ENCODE measurements around the gene TSPAN1. TPM values are rescaled to one million over a fixed set of nuclear protein-coding genes. Genes with fewer than 3 reads are reported as not detected.
A peak's percentile ranks its signal among the peaks of the same experiment; 100 is the strongest.

The TSPAN1 gene
- total and polyA plus RNA-seq, 4 donors, result 45.3 to 174 (median 139) TPM

DNA sequence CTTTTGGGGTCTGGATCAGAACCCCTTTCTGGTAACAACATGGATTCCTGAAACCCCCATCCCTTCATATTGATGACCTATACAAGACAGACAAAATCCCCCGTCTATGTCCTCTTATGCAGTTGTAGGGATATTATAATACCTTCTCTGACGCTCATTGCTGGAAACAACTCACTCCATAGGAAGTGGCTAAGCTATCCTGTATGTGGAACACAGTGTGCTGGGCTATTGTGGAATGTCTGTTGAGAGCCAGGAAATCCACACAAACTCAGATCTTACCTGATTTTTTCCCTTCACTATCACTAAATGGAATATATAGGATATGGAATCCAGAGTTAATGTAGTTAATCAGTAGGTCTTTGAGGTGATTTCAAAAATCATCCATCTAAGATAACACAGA, 24.8 kb upstream of the TSPAN1 start:
- DNase-seq (no peak), ATAC-seq (ENCODE audit: insufficient read depth, low FRiP score) (no peak)
- TF ChIP-seq, protein P1, sequence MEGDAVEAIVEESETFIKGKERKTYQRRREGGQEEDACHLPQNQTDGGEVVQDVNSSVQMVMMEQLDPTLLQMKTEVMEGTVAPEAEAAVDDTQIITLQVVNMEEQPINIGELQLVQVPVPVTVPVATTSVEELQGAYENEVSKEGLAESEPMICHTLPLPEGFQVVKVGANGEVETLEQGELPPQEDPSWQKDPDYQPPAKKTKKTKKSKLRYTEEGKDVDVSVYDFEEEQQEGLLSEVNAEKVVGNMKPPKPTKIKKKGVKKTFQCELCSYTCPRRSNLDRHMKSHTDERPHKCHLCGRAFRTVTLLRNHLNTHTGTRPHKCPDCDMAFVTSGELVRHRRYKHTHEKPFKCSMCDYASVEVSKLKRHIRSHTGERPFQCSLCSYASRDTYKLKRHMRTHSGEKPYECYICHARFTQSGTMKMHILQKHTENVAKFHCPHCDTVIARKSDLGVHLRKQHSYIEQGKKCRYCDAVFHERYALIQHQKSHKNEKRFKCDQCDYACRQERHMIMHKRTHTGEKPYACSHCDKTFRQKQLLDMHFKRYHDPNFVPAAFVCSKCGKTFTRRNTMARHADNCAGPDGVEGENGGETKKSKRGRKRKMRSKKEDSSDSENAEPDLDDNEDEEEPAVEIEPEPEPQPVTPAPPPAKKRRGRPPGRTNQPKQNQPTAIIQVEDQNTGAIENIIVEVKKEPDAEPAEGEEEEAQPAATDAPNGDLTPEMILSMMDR (IDR thresholded peaks at IDR 0.05; ENCODE audit: control extremely low read depth, extremely low read depth), result no peak
- Histone ChIP-seq H3K36me3 (ENCODE audit: control insufficient read depth in 4 of 4, insufficient read depth in 4 of 4, low read length in 4 of 4) (no peaks in the 10 kb centered on the region), H3K27ac (ENCODE audit: low read depth in 1 of 2, low read length in 1 of 2) (peak overlapping the region in 1 of 2 donors; percentile 54), H3K4me1 (ENCODE audit: control insufficient read depth in 5 of 5, insufficient read depth in 5 of 5, low read length in 5 of 5) (no peaks in the 10 kb centered on the region), H3K4me3 (no peak overlapping the region), H3K27me3 (ENCODE audit: control insufficient read depth in 3 of 3, insufficient read depth in 3 of 3, low read length in 2 of 3) (no peaks in the 10 kb centered on the region), H3K9ac (ENCODE audit: insufficient read depth in 1 of 2, low read length in 2 of 2) (no peak overlapping the region), H3K9me3 (ENCODE audit: control insufficient read depth in 4 of 4, insufficient read depth in 3 of 4, low read length in 3 of 4) (no peaks in the 10 kb centered on the region)
- 71 to 87% methylated on average over 2 of the region's 2 CpGs for WGBS, 2 donors

DNA sequence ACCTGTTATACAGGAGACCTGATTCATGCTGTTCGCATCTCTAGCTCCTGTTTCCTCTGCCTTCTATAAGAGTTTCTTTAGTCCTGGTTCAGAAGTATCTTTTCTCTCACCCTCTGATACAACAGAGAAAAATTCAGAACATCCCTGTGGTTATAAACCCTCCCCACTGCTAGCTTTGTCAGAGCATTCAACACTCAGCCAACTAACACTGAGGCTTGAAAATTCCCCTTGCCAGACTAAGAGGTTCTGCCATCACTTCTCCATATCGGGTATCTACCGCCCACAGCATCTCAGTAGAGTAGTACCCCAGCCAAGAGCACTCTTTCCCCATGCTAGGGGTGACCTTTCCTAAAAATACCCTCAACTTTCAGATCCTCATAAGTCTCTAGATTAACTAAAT, 22.9 kb upstream of the TSPAN1 start:
- TF ChIP-seq, protein P1 (IDR thresholded peaks at IDR 0.05; ENCODE audit: control extremely low read depth, extremely low read depth), result no peak
- Histone ChIP-seq H3K27ac (ENCODE audit: low read depth in 1 of 2, low read length in 1 of 2) (no peak overlapping the region), H3K27me3 (ENCODE audit: control insufficient read depth in 3 of 3, insufficient read depth in 3 of 3, low read length in 2 of 3) (no peaks in the 10 kb centered on the region), H3K4me1 (ENCODE audit: control insufficient read depth in 5 of 5, insufficient read depth in 5 of 5, low read length in 5 of 5) (no peaks in the 10 kb centered on the region), H3K4me3 (no peak overlapping the region), H3K9me3 (ENCODE audit: control insufficient read depth in 4 of 4, insufficient read depth in 3 of 4, low read length in 3 of 4) (no peaks in the 10 kb centered on the region), H3K9ac (ENCODE audit: insufficient read depth in 1 of 2, low read length in 2 of 2) (no peak overlapping the region), H3K36me3 (ENCODE audit: control insufficient read depth in 4 of 4, insufficient read depth in 4 of 4, low read length in 4 of 4) (no peaks in the 10 kb centered on the region)
- no peak for ATAC-seq (ENCODE audit: insufficient read depth, low FRiP score)
- DNase-seq, result no peak
- WGBS, 2 donors, result 92 to 94% methylated on average over 3 of the region's 3 CpGs

DNA sequence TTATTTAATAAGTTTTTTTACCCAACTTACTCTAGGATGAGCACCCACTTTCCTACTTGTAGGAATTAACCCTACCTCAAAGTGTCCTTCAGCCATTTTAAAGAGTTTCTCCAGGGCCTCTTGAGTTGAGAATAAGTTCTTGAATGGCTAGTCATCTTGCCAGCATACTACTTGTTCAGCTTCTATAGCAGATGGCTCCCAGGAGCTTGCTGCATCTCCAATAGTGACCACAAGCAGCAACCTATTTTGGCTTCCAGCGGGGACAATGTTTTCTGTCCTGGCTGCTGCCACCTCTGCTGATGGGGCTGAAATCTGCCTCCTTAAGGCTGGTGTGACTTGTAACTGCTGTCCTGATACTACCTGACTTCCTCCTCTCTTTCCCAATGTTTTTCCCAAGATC, 21.7 kb upstream of the TSPAN1 start:
- H3K4me1 ChIP-seq (ENCODE audit: control insufficient read depth in 5 of 5, insufficient read depth in 5 of 5, low read length in 5 of 5), result no peaks in the 10 kb centered on the region
- ATAC-seq (ENCODE audit: insufficient read depth, low FRiP score) (no peak), DNase-seq (no peak)
- no peak overlapping the region for H3K27ac ChIP-seq (ENCODE audit: low read depth in 1 of 2, low read length in 1 of 2)
- H3K9me3 ChIP-seq (ENCODE audit: control insufficient read depth in 4 of 4, insufficient read depth in 3 of 4, low read length in 3 of 4), result no peaks in the 10 kb centered on the region
- H3K4me3 ChIP-seq, result no peak overlapping the region
- H3K9ac ChIP-seq (ENCODE audit: insufficient read depth in 1 of 2, low read length in 2 of 2), result no peak overlapping the region
- TF ChIP-seq, protein P1 (IDR thresholded peaks at IDR 0.05; ENCODE audit: control extremely low read depth, extremely low read depth), result no peak
- no peaks in the 10 kb centered on the region for H3K27me3 ChIP-seq (ENCODE audit: control insufficient read depth in 3 of 3, insufficient read depth in 3 of 3, low read length in 2 of 3)
- whole genome bisulfite sequencing, 2 donors, result 87 to 95% methylated on average over 1 of the region's 1 CpG
- no peaks in the 10 kb centered on the region for H3K36me3 ChIP-seq (ENCODE audit: control insufficient read depth in 4 of 4, insufficient read depth in 4 of 4, low read length in 4 of 4)

DNA sequence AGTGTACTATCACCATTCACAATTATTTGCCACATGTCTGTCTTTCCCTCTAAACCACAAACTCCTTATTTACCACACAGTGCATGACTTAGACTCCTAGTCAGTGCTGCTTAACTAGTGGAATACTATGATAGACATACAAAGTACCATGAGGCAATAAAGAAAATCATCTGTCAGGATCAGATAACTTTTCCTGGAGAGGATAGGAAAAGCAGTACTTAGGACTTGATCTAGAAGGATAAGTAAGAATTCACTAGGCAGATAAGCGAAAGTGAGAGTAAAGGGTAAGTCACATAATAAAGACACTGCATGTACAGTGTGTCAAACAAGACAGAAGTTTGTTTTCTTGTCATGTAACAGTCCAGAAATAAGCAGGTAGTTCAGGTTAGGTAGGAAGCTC, 21.2 kb upstream of the TSPAN1 start:
- Histone ChIP-seq H3K4me1 (ENCODE audit: control insufficient read depth in 5 of 5, insufficient read depth in 5 of 5, low read length in 5 of 5) (no peaks in the 10 kb centered on the region), H3K27ac (ENCODE audit: low read depth in 1 of 2, low read length in 1 of 2) (no peak overlapping the region), H3K36me3 (ENCODE audit: control insufficient read depth in 4 of 4, insufficient read depth in 4 of 4, low read length in 4 of 4) (no peaks in the 10 kb centered on the region), H3K27me3 (ENCODE audit: control insufficient read depth in 3 of 3, insufficient read depth in 3 of 3, low read length in 2 of 3) (no peaks in the 10 kb centered on the region), H3K9ac (ENCODE audit: insufficient read depth in 1 of 2, low read length in 2 of 2) (no peak overlapping the region), H3K4me3 (no peak overlapping the region), H3K9me3 (ENCODE audit: control insufficient read depth in 4 of 4, insufficient read depth in 3 of 4, low read length in 3 of 4) (no peaks in the 10 kb centered on the region)
- ATAC-seq (ENCODE audit: insufficient read depth, low FRiP score), result no peak
- WGBS, 2 donors, result 94 to 97% methylated on average over 1 of the region's 1 CpG
- TF ChIP-seq, protein P1 (IDR thresholded peaks at IDR 0.05; ENCODE audit: control extremely low read depth, extremely low read depth), result no peak
- no peak for DNase-seq
